Duodenal mucosa (tissue), 2 donors: ENCODE data around the gene RASSF10.
A peak's percentile ranks its signal among the peaks of the same experiment; 100 is the strongest.

Experiments
- H3K27ac ChIP-seq: one replicate; pipeline ENCODE4 v1.7.0; 2013; ENCODE audit warnings: low read depth, low read length
- H3K27me3 ChIP-seq, 2 donors: one replicate each; pipeline ENCODE4 v1.7.0; 2013; ENCODE audit warnings: low read length in 2 of 2, control low read depth in 1 of 2; ENCODE audit not compliant: insufficient read depth in 2 of 2, control insufficient read depth in 1 of 2
- H3K36me3 ChIP-seq, 2 donors: one replicate each; pipeline ENCODE4 v1.7.0; 2013; ENCODE audit warnings: low read length in 2 of 2, control low read depth in 1 of 2; ENCODE audit not compliant: insufficient read depth in 2 of 2, control insufficient read depth in 1 of 2
- H3K4me1 ChIP-seq, 2 donors: one replicate each; pipeline ENCODE4 v1.7.0; 2013; ENCODE audit warnings: low read length in 2 of 2, control low read depth in 1 of 2; ENCODE audit not compliant: insufficient read depth in 2 of 2, control insufficient read depth in 1 of 2
- H3K4me3 ChIP-seq, 2 donors: one replicate each; pipeline ENCODE4 v1.7.0; 2013; ENCODE audit warnings: low read length in 2 of 2, low read depth in 1 of 2
- H3K9ac ChIP-seq, 2 donors: one replicate each; pipeline ENCODE4 v1.7.0; 2013; ENCODE audit warnings: low read length in 2 of 2, low read depth in 1 of 2
- H3K9me3 ChIP-seq, 2 donors: one replicate each; pipeline ENCODE4 v1.7.0; 2013; ENCODE audit warnings: low read length in 2 of 2, control low read depth in 1 of 2; ENCODE audit not compliant: control insufficient read depth in 1 of 2

Gene RASSF10

GRCh38 chr11:13007182-13008060 lies 1.7 kb upstream of the RASSF10 start:
- H3K9ac ChIP-seq: no peak overlapping the region

DNA sequence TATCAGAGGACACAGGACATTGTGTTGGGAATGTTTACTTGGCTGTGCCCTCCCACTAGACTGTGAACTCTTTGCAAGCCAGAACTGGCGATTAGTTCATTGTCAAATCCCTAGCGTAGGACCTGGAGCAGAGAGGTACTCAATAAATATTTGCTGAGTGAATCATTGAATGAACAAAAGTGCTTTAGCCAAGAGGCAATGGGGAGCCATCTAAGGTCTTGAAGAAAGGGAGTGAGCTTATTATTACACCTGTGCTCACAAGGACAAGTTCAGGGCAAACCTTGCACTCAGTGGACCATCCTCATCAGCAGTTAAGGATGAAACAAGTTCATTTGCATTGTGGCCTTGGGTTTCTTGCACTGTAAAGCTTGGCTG lies 1.1 kb upstream of the RASSF10 start:
- Histone ChIP-seq H3K9me3 (no peaks in the 10 kb centered on the region), H3K4me3 (peak overlapping the region; percentile 59 to 69), H3K36me3 (no peaks in the 10 kb centered on the region), H3K27ac (no peak overlapping the region), H3K4me1 (peaks cover 38 to 60% of the 10 kb centered on the region in 2 donors), H3K9ac (no peak overlapping the region), H3K27me3 (peaks cover 12 to 19% of the 10 kb centered on the region in 2 donors)

More at GRCh38 chr11:13007182-13008060, 1.7 kb upstream of the RASSF10 start:
- Histone ChIP-seq H3K36me3 (no peaks in the 10 kb centered on the region), H3K4me3 (peak overlapping the region in 1 of 2 donors; percentile 3), H3K9me3 (no peaks in the 10 kb centered on the region), H3K4me1 (peaks cover 32 to 55% of the 10 kb centered on the region in 2 donors), H3K27ac (no peak overlapping the region), H3K27me3 (peaks cover 8 to 18% of the 10 kb centered on the region in 2 donors)

- Histone ChIP-seq H3K4me1 (peaks cover 49 to 68% of the 10 kb centered on the region in 2 donors), H3K27me3 (peaks cover 12 to 20% of the 10 kb centered on the region in 2 donors), H3K9ac (peak overlapping the region in 1 of 2 donors; percentile 39)
Measured at GRCh38 chr11:13009476-13009920, 382 bp downstream of the RASSF10 start.

GRCh38 chr11:13009921-13010748 lies 1.0 kb downstream of the RASSF10 start:
- Histone ChIP-seq H3K27me3 (peaks cover 12 to 20% of the 10 kb centered on the region in 2 donors), H3K27ac (no peak overlapping the region)

More at GRCh38 chr11:13009476-13009920, 382 bp downstream of the RASSF10 start:
- Histone ChIP-seq H3K4me3 (peak overlapping the region; percentile 59 to 69), H3K27ac (no peak overlapping the region), H3K36me3 (no peaks in the 10 kb centered on the region), H3K9me3 (no peaks in the 10 kb centered on the region)

DNA sequence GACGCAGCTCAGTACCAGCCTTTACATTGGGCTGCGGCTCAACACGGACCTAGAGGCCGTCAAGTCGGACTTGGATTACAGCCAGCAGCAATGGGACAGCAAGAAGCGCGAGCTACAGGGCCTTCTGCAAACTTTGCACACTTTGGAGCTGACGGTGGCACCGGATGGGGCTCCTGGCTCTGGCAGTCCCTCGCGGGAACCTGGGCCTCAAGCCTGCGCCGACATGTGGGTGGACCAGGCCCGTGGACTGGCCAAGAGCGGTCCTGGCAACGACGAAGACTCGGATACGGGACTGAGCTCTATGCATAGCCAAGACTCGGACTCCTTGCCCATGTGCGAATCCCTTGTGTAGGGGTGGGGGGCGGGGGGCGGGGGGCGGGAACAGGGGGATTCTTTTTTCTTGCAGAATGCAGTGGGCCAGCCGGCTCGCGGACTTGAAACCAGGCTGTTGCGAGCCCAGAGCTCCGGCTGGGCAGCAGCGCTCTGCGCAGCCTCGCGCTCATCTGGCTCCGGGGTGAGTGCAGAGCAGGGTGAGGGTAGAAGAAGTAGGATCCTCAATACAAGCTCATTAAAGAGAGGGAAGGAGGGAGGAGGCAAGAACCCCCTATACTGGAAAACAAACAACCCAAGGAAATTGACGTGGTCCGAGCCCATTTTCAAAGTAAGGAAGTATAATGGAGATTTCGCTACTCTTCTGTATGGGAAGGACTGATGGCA lies 1.8 kb downstream of the RASSF10 start:
- Histone ChIP-seq H3K27me3 (peaks cover 12 to 20% of the 10 kb centered on the region in 2 donors), H3K9me3 (no peaks in the 10 kb centered on the region), H3K4me3 (peak overlapping the region; percentile 59 to 69), H3K9ac (no peak overlapping the region), H3K27ac (no peak overlapping the region), H3K36me3 (no peaks in the 10 kb centered on the region), H3K4me1 (peaks cover 60 to 72% of the 10 kb centered on the region in 2 donors)

More at GRCh38 chr11:13009921-13010748, 1.0 kb downstream of the RASSF10 start:
- H3K36me3 ChIP-seq: no peaks in the 10 kb centered on the region
- H3K9ac ChIP-seq: peak overlapping the region in 1 of 2 donors; percentile 32
- no peaks in the 10 kb centered on the region for H3K9me3 ChIP-seq
- peak overlapping the region; percentile 59 to 69 for H3K4me3 ChIP-seq
- peaks cover 52 to 72% of the 10 kb centered on the region in 2 donors for H3K4me1 ChIP-seq

- Histone ChIP-seq H3K9me3 (no peaks in the 10 kb centered on the region), H3K4me3 (peak overlapping the region; percentile 43 to 54), H3K27me3 (peaks cover 12 to 20% of the 10 kb centered on the region in 2 donors), H3K9ac (no peak overlapping the region), H3K4me1 (peaks cover 61 to 70% of the 10 kb centered on the region in 2 donors), H3K36me3 (no peaks in the 10 kb centered on the region), H3K27ac (no peak overlapping the region)
Measured at GRCh38 chr11:13011466-13012055, 2.4 kb downstream of the RASSF10 start.

- Histone ChIP-seq H3K9ac (no peak overlapping the region), H3K4me3 (peak overlapping the region; percentile 9 to 30), H3K9me3 (no peaks in the 10 kb centered on the region)
Measured at GRCh38 chr11:13012056-13012661, 3.0 kb downstream of the RASSF10 start.

DNA sequence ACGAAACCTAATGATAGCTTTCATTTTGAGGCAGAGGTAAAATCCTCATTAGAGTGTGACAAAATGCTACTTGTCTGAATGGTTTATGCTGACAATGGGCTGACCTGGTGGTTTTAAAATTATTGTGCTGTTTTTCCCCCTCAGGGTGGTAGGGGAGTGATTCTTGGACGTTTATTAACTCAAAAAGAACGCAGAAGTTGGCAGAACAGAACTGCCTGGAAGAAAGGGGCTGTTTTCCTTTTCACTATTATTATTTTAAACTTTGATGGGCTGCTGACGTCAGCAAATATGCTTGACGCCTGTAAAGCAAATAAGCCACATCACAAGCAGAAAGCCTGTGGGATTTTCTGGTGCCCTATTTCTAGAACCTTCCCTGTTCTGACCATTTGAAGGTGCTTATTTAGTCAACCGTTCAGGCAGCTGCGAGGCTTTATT lies 4.0 kb downstream of the RASSF10 start:
- peaks cover 12 to 20% of the 10 kb centered on the region in 2 donors for H3K27me3 ChIP-seq
- H3K9ac ChIP-seq: no peak overlapping the region
- H3K4me1 ChIP-seq: peaks cover 47 to 59% of the 10 kb centered on the region in 2 donors
- H3K27ac ChIP-seq: no peak overlapping the region
- H3K4me3 ChIP-seq: peak overlapping the region; percentile 9 to 21
- H3K9me3 ChIP-seq: no peaks in the 10 kb centered on the region
- H3K36me3 ChIP-seq: no peaks in the 10 kb centered on the region

More at GRCh38 chr11:13012056-13012661, 3.0 kb downstream of the RASSF10 start:
- Histone ChIP-seq H3K27me3 (peaks cover 12 to 20% of the 10 kb centered on the region in 2 donors), H3K27ac (no peak overlapping the region), H3K36me3 (no peaks in the 10 kb centered on the region), H3K4me1 (peaks cover 55 to 65% of the 10 kb centered on the region in 2 donors)

GRCh38 chr11:13015753-13016152 lies 6.6 kb downstream of the RASSF10 start:
- H3K4me3 ChIP-seq: no peak overlapping the region
- H3K9me3 ChIP-seq: no peaks in the 10 kb centered on the region
- H3K9ac ChIP-seq: no peak overlapping the region
- H3K36me3 ChIP-seq: no peaks in the 10 kb centered on the region
- H3K4me1 ChIP-seq: peaks cover 32 to 38% of the 10 kb centered on the region in 2 donors
- no peak overlapping the region for H3K27ac ChIP-seq
- peaks cover 2 to 12% of the 10 kb centered on the region in 2 donors for H3K27me3 ChIP-seq
